Liver (tissue), 9 donors: ENCODE results near the gene PRICKLE1. TPM values are rescaled to one million over a fixed set of nuclear protein-coding genes. Genes with fewer than 3 reads are reported as not detected.
A peak's percentile ranks its signal among the peaks of the same experiment; 100 is the strongest.

Source experiments
- DNase-seq: peaks from one replicate; pipeline ENCODE4 v3.0.0-alpha.2; 2017; ENCODE audit warnings: low spot score
- H3K27ac ChIP-seq, 2 donors: one replicate each; pipeline ENCODE4 v1.7.0; 2013; ENCODE audit warnings: inconsistent platforms in 2 of 2, low read length in 2 of 2, control low read depth in 1 of 2, low read depth in 1 of 2, mild to moderate bottlenecking in 1 of 2
- H3K27me3 ChIP-seq, 4 donors: one replicate each; pipeline versions ENCODE4 v1.6.1 to v1.7.0; 2013; ENCODE audit warnings: low read length in 3 of 4, inconsistent platforms in 1 of 4, mild to moderate bottlenecking in 1 of 4, moderate library complexity in 1 of 4; ENCODE audit not compliant: control insufficient read depth in 4 of 4, insufficient read depth in 4 of 4
- H3K36me3 ChIP-seq, 4 donors: one replicate each; pipeline versions ENCODE4 v1.6.1 to v1.7.0; 2013; ENCODE audit warnings: low read length in 3 of 4, mild to moderate bottlenecking in 3 of 4, low read depth in 1 of 4, moderate library complexity in 1 of 4; ENCODE audit not compliant: control insufficient read depth in 4 of 4, insufficient read depth in 3 of 4
- H3K4me1 ChIP-seq, 4 donors: one replicate each; pipeline versions ENCODE4 v1.6.1 to v1.7.0; 2013; ENCODE audit warnings: low read length in 3 of 4, mild to moderate bottlenecking in 3 of 4, moderate library complexity in 1 of 4; ENCODE audit not compliant: control insufficient read depth in 4 of 4, insufficient read depth in 4 of 4
- H3K4me3 ChIP-seq, 3 donors: one replicate each; pipeline versions ENCODE4 v1.6.1 to v1.7.0; 2013; ENCODE audit warnings: low read length in 3 of 3, control low read depth in 1 of 3, low read depth in 1 of 3, mild to moderate bottlenecking in 1 of 3
- H3K9ac ChIP-seq, 2 donors: one replicate each; pipeline ENCODE4 v1.7.0; 2013; ENCODE audit warnings: low read length in 2 of 2, mild to moderate bottlenecking in 2 of 2, moderate library complexity in 2 of 2, control low read depth in 1 of 2, low read depth in 1 of 2
- H3K9me3 ChIP-seq, 4 donors: one replicate each; pipeline versions ENCODE4 v1.6.1 to v1.7.0; 2013; ENCODE audit warnings: low read length in 3 of 4; ENCODE audit not compliant: control insufficient read depth in 4 of 4
- ATF3 ChIP-seq: IDR thresholded peaks from 2 replicates; pipeline ENCODE4 v1.6.1; 2016; ENCODE audit warnings: antibody characterized with exemption
- CTCF ChIP-seq: fragments of 150-350 bp; IDR thresholded peaks from 2 replicates; pipeline ENCODE4 v1.5.1; 2017; ENCODE audit warnings: improper control_type of control experiment, low read depth, low read length; ENCODE audit not compliant: missing input control
- FOXA1 ChIP-seq: IDR thresholded peaks from 2 replicates; pipeline ENCODE4 v1.6.1; 2016; ENCODE audit warnings: antibody characterized with exemption
- FOXA2 ChIP-seq: IDR thresholded peaks from 2 replicates; pipeline ENCODE4 v1.6.1; 2016; ENCODE audit warnings: antibody characterized with exemption
- GABPA ChIP-seq, 2 donors: IDR thresholded peaks in 1 of 2; conservative IDR thresholded peaks in 1 of 2; 2 replicates each; pipeline ENCODE4 v1.6.1; 2016; ENCODE audit warnings: antibody characterized with exemption in 2 of 2, mild to moderate bottlenecking in 1 of 2, moderate library complexity in 1 of 2
- HNF4A ChIP-seq, 2 donors: conservative IDR thresholded peaks; 2 replicates each; pipeline ENCODE4 v1.6.1; 2016; ENCODE audit warnings: antibody characterized with exemption in 2 of 2, mild to moderate bottlenecking in 2 of 2
- HNF4G ChIP-seq: IDR thresholded peaks from 2 replicates; pipeline ENCODE4 v1.6.1; 2016; ENCODE audit warnings: antibody characterized with exemption
- JUND ChIP-seq, 2 donors: IDR thresholded peaks; 2 replicates each; pipeline ENCODE4 v1.6.1; 2016; ENCODE audit warnings: antibody characterized with exemption in 2 of 2
- MAX ChIP-seq: IDR thresholded peaks from 2 replicates; pipeline ENCODE4 v1.6.1; 2016; ENCODE audit warnings: antibody characterized with exemption
- NR2F2 ChIP-seq: IDR thresholded peaks from 2 replicates; pipeline ENCODE4 v1.6.1; 2016; ENCODE audit warnings: antibody characterized with exemption
- REST ChIP-seq: IDR thresholded peaks from 2 replicates; pipeline ENCODE4 v1.6.1; 2016; ENCODE audit warnings: antibody characterized with exemption, mild to moderate bottlenecking
- RXRA ChIP-seq, 2 donors: IDR thresholded peaks; 2 replicates each; pipeline ENCODE4 v1.6.1; 2017 to 2018; ENCODE audit warnings: antibody characterized with exemption in 2 of 2, mild to moderate bottlenecking in 1 of 2
- SP1 ChIP-seq: IDR thresholded peaks from 2 replicates; pipeline ENCODE4 v1.6.1; 2018; ENCODE audit warnings: antibody characterized with exemption, mild to moderate bottlenecking
- TAF1 ChIP-seq: conservative IDR thresholded peaks from 2 replicates; pipeline ENCODE4 v1.6.1; 2016; ENCODE audit warnings: antibody characterized with exemption, mild to moderate bottlenecking
- YY1 ChIP-seq: IDR thresholded peaks from 2 replicates; pipeline ENCODE4 v1.6.1; 2016; ENCODE audit warnings: antibody characterized with exemption, mild to moderate bottlenecking
- ZBTB33 ChIP-seq: IDR thresholded peaks from 2 replicates; pipeline ENCODE4 v1.6.1; 2016; ENCODE audit warnings: antibody characterized with exemption
- WGBS: extraction: QIAGEN DNeasy Blood & Tissue Kit; methylation state at CpG from one replicate; pipeline ENCODE4 v1.1.7; 2013; 5-methylcytosine and 5-hydroxymethylcytosine counted together
- polyA plus RNA-seq, 2 donors: library from polyadenylated mRNA; stranded (reverse) in 1 of 2; unstranded in 1 of 2; fragments of 200-250 nt in 1 of 2; fragments of >200 nt in 1 of 2; fragmentation: Nextera tagmentation in 1 of 2; extraction: Ambion mirVana in 1 of 2; gene quantifications; one replicate each; pipeline versions ENCODE4 v1.2.1 to v1.2.3, GENCODE V29; 2013 to 2015
- total RNA-seq, 2 donors: library from RNA; depleted of rRNA; stranded (reverse); fragments of >200 nt; gene quantifications; one replicate each; pipeline ENCODE4 v1.2.3, GENCODE V29; 2014
- donor health status: healthy.
- donor health status: healthy.
- donor health status: healthy.
- donor health status: healthy.
- donor health status: healthy.

The PRICKLE1 gene
- total and polyA plus RNA-seq, 4 donors, result 0.59 to 5.7 (median 2.2) TPM

- Histone ChIP-seq H3K36me3 (no peaks in the 10 kb centered on the region), H3K4me1 (peaks cover 8 to 23% (median 17%) of the 10 kb centered on the region in 4 donors), H3K4me3 (no peak overlapping the region), H3K27ac (no peak overlapping the region), H3K9me3 (no peaks in the 10 kb centered on the region), H3K27me3 (peaks cover 0 to 11% (median 1%) of the 10 kb centered on the region in 4 donors), H3K9ac (no peak overlapping the region)
- no peak for TF ChIP-seq MAX
- no peak for TF ChIP-seq RXRA (IDR thresholded peaks at IDR 0.05)
- TF ChIP-seq FOXA1, result no peak
- no peak for TF ChIP-seq GABPA (IDR thresholded peaks at IDR 0.05 in 1 of 2, conservative IDR thresholded peaks at IDR 0.05 in 1 of 2)
- no peak for TF ChIP-seq TAF1
- TF ChIP-seq NR2F2, result no peak
- TF ChIP-seq REST, result no peak
- no peak for TF ChIP-seq HNF4G
- TF ChIP-seq JUND (IDR thresholded peaks at IDR 0.05), result no peak
- TF ChIP-seq FOXA2, result no peak
- no peak for TF ChIP-seq ATF3
- no peak for TF ChIP-seq CTCF
- TF ChIP-seq HNF4A (conservative IDR thresholded peaks at IDR 0.05), result no peak
- TF ChIP-seq YY1, result no peak
- no peak for TF ChIP-seq SP1
- TF ChIP-seq ZBTB33, result no peak
- DNase-seq, result no peak
- WGBS, result 63% methylated on average over 3 of the region's 3 CpGs
Measured at GRCh38 chr12:42484996-42485395, 104.5 kb downstream of the PRICKLE1 start.

- DNase-seq, result peak; percentile 35
- peaks cover 0 to 11% (median 1%) of the 10 kb centered on the region in 4 donors for H3K27me3 ChIP-seq
- no peak overlapping the region for H3K9ac ChIP-seq
- WGBS, result 2% methylated on average over 30 of the region's 30 CpGs
- no peaks in the 10 kb centered on the region for H3K9me3 ChIP-seq
- H3K27ac ChIP-seq, result peak overlapping the region; percentile 65 to 69
- TF ChIP-seq FOXA1, result no peak
- H3K36me3 ChIP-seq, result no peaks in the 10 kb centered on the region
- H3K4me1 ChIP-seq, result peaks cover 8 to 23% (median 17%) of the 10 kb centered on the region in 4 donors
- peak overlapping the region; percentile 44 to 76 (median 74) for H3K4me3 ChIP-seq
Measured at GRCh38 chr12:42483521-42483790, 106.1 kb downstream of the PRICKLE1 start.
